Endodermal cell (in vitro differentiated cells): ENCODE measurements around the gene THOP1. TPM values are rescaled to one million over a fixed set of nuclear protein-coding genes. Genes with fewer than 3 reads are reported as not detected.

ENCODE experiments used
- DNase-seq: peaks from one replicate; pipeline ENCODE4 v3.0.0-alpha.2; 2017
- H3K27ac ChIP-seq: 2 replicates; pipeline ENCODE4 v1.5.1; 2013; ENCODE audit warnings: mild to moderate bottlenecking, low read depth, low read length, moderate library complexity
- H3K27me3 ChIP-seq: 2 replicates; pipeline ENCODE4 v1.6.1; 2013; ENCODE audit warnings: mild to moderate bottlenecking, low read length, moderate library complexity; ENCODE audit not compliant: insufficient read depth, control insufficient read depth, poor library complexity, severe bottlenecking
- H3K36me3 ChIP-seq: 2 replicates; pipeline ENCODE4 v1.7.0; 2013; ENCODE audit warnings: mild to moderate bottlenecking, low read length, moderate library complexity; ENCODE audit not compliant: control insufficient read depth, insufficient read depth
- H3K4me1 ChIP-seq: one replicate; pipeline ENCODE4 v1.7.0; 2013; ENCODE audit warnings: low read length; ENCODE audit not compliant: control insufficient read depth, insufficient read depth
- H3K4me3 ChIP-seq: 2 replicates; pipeline ENCODE4 v1.5.1; 2013; ENCODE audit warnings: mild to moderate bottlenecking, low read length, moderate library complexity
- H3K9ac ChIP-seq: 2 replicates; pipeline ENCODE4 v1.6.1; 2013; ENCODE audit warnings: mild to moderate bottlenecking, low read length, moderate library complexity; ENCODE audit not compliant: poor library complexity, severe bottlenecking; ENCODE audit errors: extremely low read depth
- H3K9me3 ChIP-seq: 2 replicates; pipeline ENCODE4 v1.6.1; 2013; ENCODE audit warnings: mild to moderate bottlenecking, low read length, moderate library complexity; ENCODE audit not compliant: control insufficient read depth
- H3K27ac Mint-ChIP-seq: 2 replicates; pipeline ENCODE4 v1.8.0; 2020; ENCODE audit warnings: mixed read lengths
- H3K27me3 Mint-ChIP-seq: 2 replicates; pipeline ENCODE4 v1.8.0; 2021; ENCODE audit warnings: mild to moderate bottlenecking, mixed read lengths; ENCODE audit not compliant: insufficient read depth
- H3K36me3 Mint-ChIP-seq: 2 replicates; pipeline ENCODE4 v1.8.0; 2020; ENCODE audit warnings: low read depth, mixed read lengths
- H3K4me1 Mint-ChIP-seq: 2 replicates; pipeline ENCODE4 v1.8.0; 2020; ENCODE audit warnings: mixed read lengths
- H3K4me3 Mint-ChIP-seq: 2 replicates; pipeline ENCODE4 v1.8.0; 2020; ENCODE audit warnings: mild to moderate bottlenecking, moderate library complexity, mixed read lengths
- H3K9me3 Mint-ChIP-seq: 2 replicates; pipeline ENCODE4 v1.8.0; 2020; ENCODE audit warnings: mild to moderate bottlenecking, mixed read lengths
- WGBS, 2 experiments: methylation state at CpG; one replicate each; pipeline versions ENCODE4 v1.1.5 to v1.1.7; 2013; ENCODE audit warnings: missing lambda C conversion rate in 2 of 2, mixed read lengths in 1 of 2; ENCODE audit not compliant: insufficient coverage in 1 of 2, insufficient read length in 1 of 2; 5-methylcytosine and 5-hydroxymethylcytosine counted together
- total RNA-seq, 2 donors: library from RNA; stranded (reverse); fragmentation: NEBNext Ultra II Directional in 1 of 2; extraction: Animal tissue kit (Norgen Biotek cat#: 25700) in 1 of 2; gene quantifications; 2 replicates in 1 of 2; 3 replicates in 1 of 2; pipeline ENCODE4 v1.2.1, GENCODE V29; 2021
- TF ChIP-seq, protein P1 (sequence below): fragments of 200-600 bp; sonication (generic); conservative IDR thresholded peaks from 2 replicates; pipeline ENCODE4 v1.5.0; 2021; ENCODE audit warnings: antibody characterized with exemption, mild to moderate bottlenecking

Gene THOP1
- total RNA-seq, 2 donors from 2014 or later: 130 to 170 TPM

- peaks cover 2% of the 10 kb centered on the region for H3K4me1 Mint-ChIP-seq
- no peaks in the 10 kb centered on the region for H3K9me3 Mint-ChIP-seq
- no peak overlapping the region for H3K4me3 Mint-ChIP-seq
- no peak overlapping the region for H3K27ac Mint-ChIP-seq
- Histone ChIP-seq H3K27ac (no peak overlapping the region), H3K9ac (no peak overlapping the region), H3K27me3 (peaks cover 40% of the 10 kb centered on the region), H3K9me3 (no peaks in the 10 kb centered on the region), H3K4me3 (no peak overlapping the region), H3K4me1 (peaks cover under 1% of the 10 kb centered on the region), H3K36me3 (no peaks in the 10 kb centered on the region)
- DNase-seq: no peak
- TF ChIP-seq, protein P1, sequence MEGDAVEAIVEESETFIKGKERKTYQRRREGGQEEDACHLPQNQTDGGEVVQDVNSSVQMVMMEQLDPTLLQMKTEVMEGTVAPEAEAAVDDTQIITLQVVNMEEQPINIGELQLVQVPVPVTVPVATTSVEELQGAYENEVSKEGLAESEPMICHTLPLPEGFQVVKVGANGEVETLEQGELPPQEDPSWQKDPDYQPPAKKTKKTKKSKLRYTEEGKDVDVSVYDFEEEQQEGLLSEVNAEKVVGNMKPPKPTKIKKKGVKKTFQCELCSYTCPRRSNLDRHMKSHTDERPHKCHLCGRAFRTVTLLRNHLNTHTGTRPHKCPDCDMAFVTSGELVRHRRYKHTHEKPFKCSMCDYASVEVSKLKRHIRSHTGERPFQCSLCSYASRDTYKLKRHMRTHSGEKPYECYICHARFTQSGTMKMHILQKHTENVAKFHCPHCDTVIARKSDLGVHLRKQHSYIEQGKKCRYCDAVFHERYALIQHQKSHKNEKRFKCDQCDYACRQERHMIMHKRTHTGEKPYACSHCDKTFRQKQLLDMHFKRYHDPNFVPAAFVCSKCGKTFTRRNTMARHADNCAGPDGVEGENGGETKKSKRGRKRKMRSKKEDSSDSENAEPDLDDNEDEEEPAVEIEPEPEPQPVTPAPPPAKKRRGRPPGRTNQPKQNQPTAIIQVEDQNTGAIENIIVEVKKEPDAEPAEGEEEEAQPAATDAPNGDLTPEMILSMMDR: no peak
- H3K27me3 Mint-ChIP-seq: peaks cover 33% of the 10 kb centered on the region
- 49 to 63% methylated on average over 3 to 4 of the region's 4 CpGs for WGBS, 2 experiments
- no peaks in the 10 kb centered on the region for H3K36me3 Mint-ChIP-seq
These were observed 41.2 kb upstream of the THOP1 start for GRCh38 chr19:2744113-2744512.

GRCh38 chr19:2747349-2747748, 38.0 kb upstream of the THOP1 start:
- no peak overlapping the region for H3K4me3 ChIP-seq
- peaks cover 26% of the 10 kb centered on the region for H3K27me3 ChIP-seq
- H3K9ac ChIP-seq: no peak overlapping the region
- H3K4me1 ChIP-seq: no peaks in the 10 kb centered on the region
- no peaks in the 10 kb centered on the region for H3K36me3 ChIP-seq
- TF ChIP-seq, protein P1: no peak
- peaks cover 23% of the 10 kb centered on the region for H3K27me3 Mint-ChIP-seq
- no peak overlapping the region for H3K27ac ChIP-seq
- no peaks in the 10 kb centered on the region for H3K9me3 Mint-ChIP-seq
- DNase-seq: no peak
- H3K36me3 Mint-ChIP-seq: no peaks in the 10 kb centered on the region
- WGBS, 2 experiments: 81 to 91% methylated on average over 5 to 7 of the region's 7 CpGs
- no peak overlapping the region for H3K4me3 Mint-ChIP-seq
- H3K4me1 Mint-ChIP-seq: no peaks in the 10 kb centered on the region
- H3K27ac Mint-ChIP-seq: no peak overlapping the region
- H3K9me3 ChIP-seq: no peaks in the 10 kb centered on the region

DNA sequence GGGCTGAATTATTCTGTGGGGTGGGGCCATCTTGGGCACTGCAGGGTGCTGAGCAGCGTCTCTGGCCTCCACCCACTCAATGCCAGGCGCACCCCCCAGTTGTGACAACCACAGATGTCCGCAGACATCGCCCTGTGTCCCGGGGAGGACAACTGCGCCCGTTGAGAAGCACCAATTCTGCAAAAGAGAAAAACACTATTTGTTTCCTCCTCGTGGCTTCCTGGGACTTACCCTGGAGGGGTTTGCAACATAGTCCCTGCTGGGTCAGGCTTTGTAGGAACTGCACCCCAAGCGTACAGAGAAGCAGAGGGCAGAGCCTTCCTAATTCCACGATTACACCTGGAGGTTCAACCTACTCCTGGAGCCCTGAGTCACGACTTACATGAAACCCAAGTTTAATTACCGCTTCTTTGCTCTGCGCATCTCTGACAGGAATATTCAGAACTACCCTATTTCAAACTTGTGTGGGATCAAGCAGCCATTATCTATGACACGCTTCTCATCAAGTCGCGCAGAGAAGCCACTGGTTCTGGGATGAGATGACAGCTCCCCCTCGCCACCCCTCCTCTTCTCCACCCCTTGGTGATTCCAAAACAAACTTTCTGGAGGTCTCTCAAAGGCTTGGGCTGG, 34.4 kb upstream of the THOP1 start:
- Histone ChIP-seq H3K36me3 (peaks cover 21% of the 10 kb centered on the region), H3K27me3 (no peaks in the 10 kb centered on the region), H3K4me1 (no peaks in the 10 kb centered on the region), H3K9ac (no peak overlapping the region), H3K27ac (no peak overlapping the region), H3K9me3 (no peaks in the 10 kb centered on the region), H3K4me3 (no peak overlapping the region)
- no peak overlapping the region for H3K27ac Mint-ChIP-seq
- H3K4me1 Mint-ChIP-seq: no peaks in the 10 kb centered on the region
- peaks cover 21% of the 10 kb centered on the region for H3K36me3 Mint-ChIP-seq
- DNase-seq: no peak
- no peaks in the 10 kb centered on the region for H3K9me3 Mint-ChIP-seq
- WGBS, 2 experiments: 86 to 87% methylated on average over 9 to 17 of the region's 17 CpGs
- H3K27me3 Mint-ChIP-seq: peaks cover 9% of the 10 kb centered on the region
- TF ChIP-seq, protein P1: no peak
- no peak overlapping the region for H3K4me3 Mint-ChIP-seq
